ENCODE measurements around the gene PLCL1. TPM values are rescaled to one million over a fixed set of nuclear protein-coding genes. Genes with fewer than 3 reads are reported as not detected.

The PLCL1 gene
- total RNA-seq, 1 experiment from 2014 or later = 1.6 TPM

- Mint-ChIP-seq H3K4me3 (ENCODE audit: unreplicated experiment) (no peak overlapping the region), H3K36me3 (ENCODE audit: insufficient read depth, unreplicated experiment) (no peaks in the 10 kb centered on the region), H3K9me3 (ENCODE audit: unreplicated experiment) (no peaks in the 10 kb centered on the region), H3K27me3 (ENCODE audit: insufficient read depth, unreplicated experiment) (peaks cover 6% of the 10 kb centered on the region), H3K27ac (ENCODE audit: unreplicated experiment) (no peak overlapping the region), H3K4me1 (ENCODE audit: low read depth, unreplicated experiment) (no peaks in the 10 kb centered on the region)
- Histone ChIP-seq H3K27me3 (replicated peaks; ENCODE audit: control insufficient read depth, insufficient read depth, low read length) (no peaks in the 10 kb centered on the region), H3K4me1 (no peaks in the 10 kb centered on the region), H3K9me3 (no peaks in the 10 kb centered on the region), H3K4me3 (ENCODE audit: low read depth, low read length) (no peak overlapping the region), H3K36me3 (ENCODE audit: control insufficient read depth, insufficient read depth, low read length) (no peaks in the 10 kb centered on the region)
- TF ChIP-seq, protein P1, sequence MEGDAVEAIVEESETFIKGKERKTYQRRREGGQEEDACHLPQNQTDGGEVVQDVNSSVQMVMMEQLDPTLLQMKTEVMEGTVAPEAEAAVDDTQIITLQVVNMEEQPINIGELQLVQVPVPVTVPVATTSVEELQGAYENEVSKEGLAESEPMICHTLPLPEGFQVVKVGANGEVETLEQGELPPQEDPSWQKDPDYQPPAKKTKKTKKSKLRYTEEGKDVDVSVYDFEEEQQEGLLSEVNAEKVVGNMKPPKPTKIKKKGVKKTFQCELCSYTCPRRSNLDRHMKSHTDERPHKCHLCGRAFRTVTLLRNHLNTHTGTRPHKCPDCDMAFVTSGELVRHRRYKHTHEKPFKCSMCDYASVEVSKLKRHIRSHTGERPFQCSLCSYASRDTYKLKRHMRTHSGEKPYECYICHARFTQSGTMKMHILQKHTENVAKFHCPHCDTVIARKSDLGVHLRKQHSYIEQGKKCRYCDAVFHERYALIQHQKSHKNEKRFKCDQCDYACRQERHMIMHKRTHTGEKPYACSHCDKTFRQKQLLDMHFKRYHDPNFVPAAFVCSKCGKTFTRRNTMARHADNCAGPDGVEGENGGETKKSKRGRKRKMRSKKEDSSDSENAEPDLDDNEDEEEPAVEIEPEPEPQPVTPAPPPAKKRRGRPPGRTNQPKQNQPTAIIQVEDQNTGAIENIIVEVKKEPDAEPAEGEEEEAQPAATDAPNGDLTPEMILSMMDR (IDR thresholded peaks at IDR 0.05; ENCODE audit: insufficient read depth in 1 of 2, low read depth in 1 of 2, low read length in 1 of 2, severe bottlenecking in 1 of 2, unreplicated experiment in 1 of 2) = no peak
- POLR2A ChIA-PET = no interaction called here
- intact Hi-C loops (cut with micrococcal nuclease; ENCODE audit: unreplicated experiment) = no loop called here
- CTCF ChIA-PET = no interaction called here
- DNase-seq = no peak
- BruUV-seq (replicated peaks) = no TSS peak
These were observed 268.9 kb downstream of the PLCL1 start for GRCh38 chr2:198073253-198073652.

DNA sequence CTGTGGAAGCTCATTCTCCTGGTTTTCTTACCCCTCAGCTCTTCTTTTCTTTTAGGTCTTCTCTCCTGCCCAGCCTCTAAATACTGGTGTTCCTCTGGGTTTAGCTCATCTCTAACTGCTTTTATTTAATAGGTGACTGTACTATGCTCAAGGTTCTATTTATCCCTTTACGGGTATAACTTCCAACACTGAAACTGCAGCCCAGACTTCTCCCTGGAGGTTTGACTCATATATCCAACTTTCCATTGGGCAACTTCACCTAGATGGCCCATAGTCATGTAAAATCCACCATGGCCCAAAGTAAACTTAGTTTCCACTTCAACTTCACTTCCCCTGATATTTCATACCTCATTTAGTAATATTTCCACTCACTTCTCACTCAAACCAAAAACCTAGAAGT lies 273.1 kb downstream of the PLCL1 start:
- intact Hi-C loops (cut with micrococcal nuclease; ENCODE audit: unreplicated experiment) = no loop called here
- Mint-ChIP-seq H3K27me3 (ENCODE audit: insufficient read depth, unreplicated experiment) (peaks cover 6% of the 10 kb centered on the region), H3K4me3 (ENCODE audit: unreplicated experiment) (no peak overlapping the region), H3K4me1 (ENCODE audit: low read depth, unreplicated experiment) (no peaks in the 10 kb centered on the region), H3K27ac (ENCODE audit: unreplicated experiment) (no peak overlapping the region), H3K9me3 (ENCODE audit: unreplicated experiment) (no peaks in the 10 kb centered on the region), H3K36me3 (ENCODE audit: insufficient read depth, unreplicated experiment) (no peaks in the 10 kb centered on the region)
- no peaks in the 10 kb centered on the region for H3K4me1 ChIP-seq
- H3K9me3 ChIP-seq = no peaks in the 10 kb centered on the region
- no peak overlapping the region for H3K4me3 ChIP-seq (ENCODE audit: low read depth, low read length)
- CTCF ChIA-PET = no interaction called here
- no peaks in the 10 kb centered on the region for H3K27me3 ChIP-seq (replicated peaks; ENCODE audit: control insufficient read depth, insufficient read depth, low read length)
- H3K36me3 ChIP-seq (ENCODE audit: control insufficient read depth, insufficient read depth, low read length) = no peaks in the 10 kb centered on the region
- TF ChIP-seq, protein P1 (IDR thresholded peaks at IDR 0.05; ENCODE audit: insufficient read depth in 1 of 2, low read depth in 1 of 2, low read length in 1 of 2, severe bottlenecking in 1 of 2, unreplicated experiment in 1 of 2) = no peak
- no TSS peak for BruUV-seq (replicated peaks)
- POLR2A ChIA-PET = no interaction called here
- DNase-seq = no peak

- POLR2A ChIA-PET = no interaction called here
- intact Hi-C loops (cut with micrococcal nuclease; ENCODE audit: unreplicated experiment) = no loop called here
- peaks cover 6% of the 10 kb centered on the region for H3K27me3 Mint-ChIP-seq (ENCODE audit: insufficient read depth, unreplicated experiment)
- H3K4me3 Mint-ChIP-seq (ENCODE audit: unreplicated experiment) = no peak overlapping the region
- no peaks in the 10 kb centered on the region for H3K9me3 ChIP-seq
- no peaks in the 10 kb centered on the region for H3K36me3 ChIP-seq (ENCODE audit: control insufficient read depth, insufficient read depth, low read length)
- no peak for DNase-seq
- H3K27me3 ChIP-seq (replicated peaks; ENCODE audit: control insufficient read depth, insufficient read depth, low read length) = no peaks in the 10 kb centered on the region
- H3K9me3 Mint-ChIP-seq (ENCODE audit: unreplicated experiment) = no peaks in the 10 kb centered on the region
- no peaks in the 10 kb centered on the region for H3K4me1 ChIP-seq
- CTCF ChIA-PET = interaction anchor here (0.6 kb wide), 1 partner anchor 46 kb away, joined by 3 read pairs; no protein-coding TSS in a partner anchor
- H3K27ac Mint-ChIP-seq (ENCODE audit: unreplicated experiment) = no peak overlapping the region
- BruUV-seq (replicated peaks) = no TSS peak
- no peak overlapping the region for H3K4me3 ChIP-seq (ENCODE audit: low read depth, low read length)
- H3K36me3 Mint-ChIP-seq (ENCODE audit: insufficient read depth, unreplicated experiment) = no peaks in the 10 kb centered on the region
- no peaks in the 10 kb centered on the region for H3K4me1 Mint-ChIP-seq (ENCODE audit: low read depth, unreplicated experiment)
- TF ChIP-seq, protein P1 (IDR thresholded peaks at IDR 0.05; ENCODE audit: insufficient read depth in 1 of 2, low read depth in 1 of 2, low read length in 1 of 2, severe bottlenecking in 1 of 2, unreplicated experiment in 1 of 2) = no peak
These were observed 276.7 kb downstream of the PLCL1 start for GRCh38 chr2:198080879-198081765.
